ENCODE data around the gene R3HDM4.

The R3HDM4 gene

GRCh38 chr19:926589-927350, 13.8 kb upstream of the R3HDM4 start:
- Mint-ChIP-seq H3K4me1 (peaks cover 3% of the 10 kb centered on the region), H3K27me3 (no peaks in the 10 kb centered on the region), H3K4me3 (peak overlapping the region; percentile 80), H3K27ac (no peak overlapping the region), H3K36me3 (no peaks in the 10 kb centered on the region), H3K9me3 (no peaks in the 10 kb centered on the region)

GRCh38 chr19:926323-926588, 13.2 kb upstream of the R3HDM4 start:
- Mint-ChIP-seq H3K4me3 (peak overlapping the region; percentile 72), H3K27ac (no peak overlapping the region), H3K27me3 (no peaks in the 10 kb centered on the region), H3K36me3 (no peaks in the 10 kb centered on the region), H3K4me1 (peaks cover 8% of the 10 kb centered on the region), H3K9me3 (no peaks in the 10 kb centered on the region)

GRCh38 chr19:925526-926322, 12.7 kb upstream of the R3HDM4 start, which contains the start of gene ARID3A:
ARID3A (plus strand) TSS chr19:926035; CDS start chr19:929529, 3,494 bp downstream.
- no peak within 1 kb of the TSS for H3K27ac Mint-ChIP-seq

GRCh38 chr19:925087-925525, 12.1 kb upstream of the R3HDM4 start:
- H3K27me3 Mint-ChIP-seq = no peaks in the 10 kb centered on the region
- H3K4me1 Mint-ChIP-seq = peaks cover 16% of the 10 kb centered on the region
- H3K4me3 Mint-ChIP-seq = peak overlapping the region; percentile 79
- H3K36me3 Mint-ChIP-seq = no peaks in the 10 kb centered on the region
- H3K27ac Mint-ChIP-seq = no peak overlapping the region
- H3K9me3 Mint-ChIP-seq = no peaks in the 10 kb centered on the region

More at GRCh38 chr19:925526-926322, 12.7 kb upstream of the R3HDM4 start, which contains the start of gene ARID3A:
- H3K36me3 Mint-ChIP-seq = no peaks in the 10 kb centered on the region
- H3K4me3 Mint-ChIP-seq = peak within 1 kb of the TSS; percentile 80
- no peaks in the 10 kb centered on the region for H3K27me3 Mint-ChIP-seq
- no peaks in the 10 kb centered on the region for H3K9me3 Mint-ChIP-seq
- H3K4me1 Mint-ChIP-seq = peaks cover 13% of the 10 kb centered on the region

GRCh38 chr19:924553-925086, 11.6 kb upstream of the R3HDM4 start:
- H3K27ac Mint-ChIP-seq = no peak overlapping the region
- H3K36me3 Mint-ChIP-seq = no peaks in the 10 kb centered on the region
- H3K27me3 Mint-ChIP-seq = no peaks in the 10 kb centered on the region
- peak overlapping the region; percentile 79 for H3K4me3 Mint-ChIP-seq
- H3K9me3 Mint-ChIP-seq = no peaks in the 10 kb centered on the region
- H3K4me1 Mint-ChIP-seq = peaks cover 16% of the 10 kb centered on the region

GRCh38 chr19:920051-920864, 7.2 kb upstream of the R3HDM4 start:
- no peaks in the 10 kb centered on the region for H3K36me3 Mint-ChIP-seq
- peaks cover 16% of the 10 kb centered on the region for H3K4me1 Mint-ChIP-seq
- H3K27ac Mint-ChIP-seq = peak overlapping the region; percentile 89
- no peaks in the 10 kb centered on the region for H3K9me3 Mint-ChIP-seq
- peak overlapping the region; percentile 88 for H3K4me3 Mint-ChIP-seq
- H3K27me3 Mint-ChIP-seq = no peaks in the 10 kb centered on the region

GRCh38 chr19:919199-920050, 6.4 kb upstream of the R3HDM4 start:
- Mint-ChIP-seq H3K4me1 (peaks cover 20% of the 10 kb centered on the region), H3K27me3 (no peaks in the 10 kb centered on the region), H3K4me3 (peak overlapping the region; percentile 44), H3K36me3 (no peaks in the 10 kb centered on the region), H3K27ac (peak overlapping the region; percentile 30), H3K9me3 (no peaks in the 10 kb centered on the region)

- H3K4me1 Mint-ChIP-seq = peaks cover 20% of the 10 kb centered on the region
- no peak overlapping the region for H3K27ac Mint-ChIP-seq
- H3K27me3 Mint-ChIP-seq = no peaks in the 10 kb centered on the region
- no peaks in the 10 kb centered on the region for H3K36me3 Mint-ChIP-seq
- peak overlapping the region; percentile 44 for H3K4me3 Mint-ChIP-seq
- no peaks in the 10 kb centered on the region for H3K9me3 Mint-ChIP-seq
Observed at GRCh38 chr19:918481-919198, 5.6 kb upstream of the R3HDM4 start.

GRCh38 chr19:918152-918437, 5.1 kb upstream of the R3HDM4 start:
- Mint-ChIP-seq H3K4me1 (peaks cover 20% of the 10 kb centered on the region), H3K27me3 (no peaks in the 10 kb centered on the region), H3K27ac (no peak overlapping the region), H3K4me3 (peak overlapping the region; percentile 78), H3K36me3 (no peaks in the 10 kb centered on the region), H3K9me3 (no peaks in the 10 kb centered on the region)

GRCh38 chr19:917323-918151, 4.5 kb upstream of the R3HDM4 start, which contains the start of gene KISS1R:
KISS1R (plus strand) TSS chr19:917333; CDS start chr19:917503, 170 bp downstream.
- peak within 1 kb of the TSS; percentile 78 for H3K4me3 Mint-ChIP-seq
- H3K36me3 Mint-ChIP-seq = no peaks in the 10 kb centered on the region
- peaks cover 20% of the 10 kb centered on the region for H3K4me1 Mint-ChIP-seq
- H3K9me3 Mint-ChIP-seq = no peaks in the 10 kb centered on the region
- H3K27ac Mint-ChIP-seq = no peak within 1 kb of the TSS
- no peaks in the 10 kb centered on the region for H3K27me3 Mint-ChIP-seq

GRCh38 chr19:916645-917322, 3.8 kb upstream of the R3HDM4 start:
- peak overlapping the region; percentile 44 for H3K4me3 Mint-ChIP-seq
- no peak overlapping the region for H3K27ac Mint-ChIP-seq
- H3K27me3 Mint-ChIP-seq = no peaks in the 10 kb centered on the region
- H3K4me1 Mint-ChIP-seq = peaks cover 18% of the 10 kb centered on the region
- H3K36me3 Mint-ChIP-seq = no peaks in the 10 kb centered on the region
- no peaks in the 10 kb centered on the region for H3K9me3 Mint-ChIP-seq

GRCh38 chr19:912181-913079, 589 bp downstream of the R3HDM4 start:
- peaks cover 2% of the 10 kb centered on the region for H3K36me3 Mint-ChIP-seq
- H3K4me1 Mint-ChIP-seq = peaks cover 40% of the 10 kb centered on the region
- H3K27me3 Mint-ChIP-seq = no peaks in the 10 kb centered on the region
- H3K27ac Mint-ChIP-seq = peak overlapping the region; percentile 79
- H3K9me3 Mint-ChIP-seq = no peaks in the 10 kb centered on the region
- H3K4me3 Mint-ChIP-seq = peak overlapping the region; percentile 76
